Activated CD4-positive, alpha-beta T cell treated with anti-CD3 and anti-CD28 coated beads, Interleukin-2, Interleukin-4, amounts not matched to agents 100 ng/mL and 50 ng/mL, durations not matched to agents 16 hours and 8 hours (primary cell): ENCODE measurements around the gene CWC27.
"Not testable (repeated sequence)": the region's sequence is repeated elsewhere in the genome, so short reads cannot be mapped to it uniquely, and the experiment has no call there.

ENCODE experiments used
- DNase-seq: peaks from one replicate; pipeline ENCODE4 v3.0.0-alpha.2; 2020; ENCODE audit warnings: low spot score

CWC27 gene

GRCh38 chr5:64923151-64923685 lies 154.5 kb downstream of the CWC27 start:
- DNase-seq: no peak

GRCh38 chr5:64925123-64925522 lies 156.4 kb downstream of the CWC27 start:
- DNase-seq: peak; percentile 21

- DNase-seq: no peak
Observed at GRCh38 chr5:64929833-64930232, 161.1 kb downstream of the CWC27 start.

GRCh38 chr5:64930672-64931318 lies 162.1 kb downstream of the CWC27 start:
- DNase-seq: no peak

GRCh38 chr5:64939422-64939771 lies 170.7 kb downstream of the CWC27 start:
- DNase-seq: not testable (repeated sequence)

- DNase-seq: no peak
Observed at GRCh38 chr5:64939772-64940510, 171.2 kb downstream of the CWC27 start.

GRCh38 chr5:64942460-64942859 lies 173.7 kb downstream of the CWC27 start:
- no peak for DNase-seq

GRCh38 chr5:64944868-64945267 lies 176.1 kb downstream of the CWC27 start:
- DNase-seq: no peak

GRCh38 chr5:64947031-64947430 lies 178.3 kb downstream of the CWC27 start:
- no peak for DNase-seq

GRCh38 chr5:64947801-64948200 lies 179.1 kb downstream of the CWC27 start:
- no peak for DNase-seq

- DNase-seq: no peak
Observed at GRCh38 chr5:64949331-64949730, 180.6 kb downstream of the CWC27 start.

- DNase-seq: no peak
Observed at GRCh38 chr5:64952951-64953673, 184.4 kb downstream of the CWC27 start.

GRCh38 chr5:64954518-64954917 lies 185.8 kb downstream of the CWC27 start:
- DNase-seq: no peak

- DNase-seq: peak; percentile 4
Observed at GRCh38 chr5:64958757-64959391, 190.1 kb downstream of the CWC27 start.

- DNase-seq: no peak
Observed at GRCh38 chr5:64963278-64963677, 194.5 kb downstream of the CWC27 start.

GRCh38 chr5:64968591-64969110 lies 199.9 kb downstream of the CWC27 start:
- no peak for DNase-seq

GRCh38 chr5:64969578-64969977 lies 200.8 kb downstream of the CWC27 start:
- no peak for DNase-seq

GRCh38 chr5:64971513-64971912 lies 202.8 kb downstream of the CWC27 start:
- DNase-seq: no peak

GRCh38 chr5:64971990-64972389 lies 203.3 kb downstream of the CWC27 start:
- DNase-seq: no peak

GRCh38 chr5:64972591-64972990 lies 203.9 kb downstream of the CWC27 start:
- DNase-seq: no peak

GRCh38 chr5:64973215-64973614 lies 204.5 kb downstream of the CWC27 start:
- DNase-seq: no peak

GRCh38 chr5:64977779-64978178 lies 209.0 kb downstream of the CWC27 start:
- DNase-seq: no peak
